TTC549 (cell line): ENCODE data around the gene GALNT8.

ENCODE experiments used
- FAIRE-seq: peaks from 2 replicates; lab custom pipeline; 2012; peaks lifted over from hg19 to GRCh38; lab: Jason Lieb, UNC

The GALNT8 gene

DNA sequence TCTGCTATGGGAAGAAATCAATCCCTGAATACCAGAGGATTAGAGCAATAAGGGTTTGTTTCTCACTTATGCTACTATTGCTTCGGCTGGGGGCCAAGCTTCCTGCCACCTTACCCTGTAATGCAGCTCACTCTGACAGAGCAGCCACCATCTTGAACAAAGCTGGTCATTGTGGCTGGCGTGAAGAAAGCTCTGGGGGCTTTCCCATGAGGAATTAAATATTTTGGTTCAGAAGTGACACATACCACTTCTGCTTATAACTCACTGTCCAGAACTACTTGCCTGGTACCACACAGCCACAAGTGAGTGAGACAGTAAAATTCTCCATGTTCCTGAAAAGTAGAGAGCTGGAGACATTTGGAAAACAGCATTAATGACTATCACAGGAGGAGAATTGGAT, 82.6 kb downstream of the GALNT8 start:
- FAIRE-seq, result no peak

DNA sequence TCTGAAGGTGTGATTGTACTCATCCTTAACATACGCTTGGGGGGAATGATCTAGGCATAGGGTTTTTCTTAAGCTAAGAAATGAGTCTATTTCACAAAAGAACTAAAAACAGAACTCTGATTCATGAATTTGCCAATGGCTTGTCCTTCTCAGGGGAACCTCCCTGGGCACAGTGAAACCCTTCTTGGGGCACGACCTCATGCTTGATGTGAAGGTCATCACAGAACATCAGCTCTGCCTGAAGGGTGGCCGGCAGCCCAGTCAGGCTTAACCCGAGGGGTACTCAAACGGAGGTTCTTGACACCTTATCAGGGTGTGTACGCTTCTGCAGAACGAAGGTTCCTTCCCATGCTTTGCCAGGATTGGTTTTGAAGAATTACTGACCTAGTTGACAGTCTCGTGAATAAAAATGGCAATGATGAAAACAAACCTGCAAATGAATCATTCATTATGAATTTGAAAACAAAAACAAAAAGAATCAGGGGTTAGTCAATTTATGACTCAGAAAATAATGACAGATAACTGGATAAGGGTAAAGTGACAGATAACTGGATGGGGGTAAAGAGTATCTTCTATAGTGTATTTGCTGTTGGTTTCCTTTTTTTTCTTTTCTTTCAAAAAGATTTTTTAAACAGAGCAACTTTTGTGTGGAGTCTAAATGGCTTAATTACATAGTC, 86.4 kb downstream of the GALNT8 start:
- FAIRE-seq, result no peak

DNA sequence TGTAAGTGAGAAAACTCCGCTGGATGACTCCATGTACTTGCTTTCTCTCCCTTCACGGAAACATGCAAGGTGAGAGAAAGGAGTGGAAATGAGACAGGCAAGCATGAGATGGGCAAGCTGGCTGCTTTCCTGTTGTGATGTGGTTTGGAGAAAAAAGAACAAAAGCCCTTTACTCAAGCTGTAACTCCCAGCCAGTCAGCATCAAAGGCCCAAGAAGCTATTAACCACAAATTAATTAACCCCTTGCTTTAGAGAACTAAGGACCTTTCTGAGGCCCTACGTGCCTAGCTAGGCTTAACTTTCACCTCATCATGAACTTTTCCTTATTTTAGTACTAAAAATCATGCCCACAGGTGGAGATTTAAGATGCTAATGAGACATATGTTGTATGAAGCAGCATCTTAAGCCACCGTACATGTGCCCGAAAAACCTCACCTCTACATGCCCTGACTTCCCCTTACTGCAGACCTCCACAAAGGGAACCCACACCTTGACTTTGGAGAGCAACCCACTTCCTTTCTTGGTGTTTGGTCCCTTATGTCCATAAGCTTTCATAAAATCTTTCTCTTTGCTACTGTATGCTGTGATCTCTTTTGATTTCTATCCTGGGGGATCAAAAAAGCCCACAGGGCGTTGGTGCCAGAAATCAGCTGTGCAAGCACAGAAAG, 87.0 kb downstream of the GALNT8 start:
- no peak for FAIRE-seq

DNA sequence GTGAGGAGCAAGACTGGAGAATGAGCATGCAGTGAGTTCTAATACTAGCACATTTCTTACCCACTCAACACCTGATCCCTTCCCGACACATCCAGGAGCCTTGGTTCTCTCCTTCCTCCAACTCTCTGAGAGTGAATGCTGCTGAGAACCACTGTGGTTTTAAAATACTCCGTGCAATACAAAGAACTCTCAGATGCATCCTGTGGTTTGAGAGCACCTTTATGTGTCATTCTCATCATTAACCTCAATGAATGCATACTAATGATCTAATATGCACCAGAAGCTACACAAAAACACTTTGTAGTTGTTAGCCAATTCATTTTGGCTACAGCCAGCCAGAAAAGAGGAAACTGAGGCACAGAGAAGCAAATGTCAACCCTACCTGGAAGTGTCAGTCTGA, 87.6 kb downstream of the GALNT8 start:
- no peak for FAIRE-seq

DNA sequence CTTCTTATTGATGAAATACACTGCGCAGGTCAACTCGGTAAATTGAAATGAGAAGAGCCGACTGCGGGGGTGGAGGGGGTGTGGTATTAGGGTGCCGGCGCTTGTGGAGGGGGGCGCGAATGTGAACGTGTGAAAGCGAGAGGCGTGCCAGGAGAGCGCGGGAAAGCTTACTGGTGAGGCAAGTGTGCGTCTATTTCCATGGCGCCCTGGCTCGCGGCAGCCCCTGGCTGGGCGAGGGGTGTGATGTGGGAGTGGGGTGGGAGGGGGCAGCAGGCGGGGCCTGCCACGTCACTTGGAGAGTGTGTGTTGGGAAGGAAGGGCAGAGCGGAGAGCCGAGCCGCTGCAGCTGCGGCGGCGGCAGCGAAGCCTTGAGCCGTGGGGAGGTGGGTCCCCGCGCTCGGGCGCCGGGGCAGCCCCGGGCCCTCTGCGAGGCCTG, 88.8 kb downstream of the GALNT8 start:
- no peak for FAIRE-seq

DNA sequence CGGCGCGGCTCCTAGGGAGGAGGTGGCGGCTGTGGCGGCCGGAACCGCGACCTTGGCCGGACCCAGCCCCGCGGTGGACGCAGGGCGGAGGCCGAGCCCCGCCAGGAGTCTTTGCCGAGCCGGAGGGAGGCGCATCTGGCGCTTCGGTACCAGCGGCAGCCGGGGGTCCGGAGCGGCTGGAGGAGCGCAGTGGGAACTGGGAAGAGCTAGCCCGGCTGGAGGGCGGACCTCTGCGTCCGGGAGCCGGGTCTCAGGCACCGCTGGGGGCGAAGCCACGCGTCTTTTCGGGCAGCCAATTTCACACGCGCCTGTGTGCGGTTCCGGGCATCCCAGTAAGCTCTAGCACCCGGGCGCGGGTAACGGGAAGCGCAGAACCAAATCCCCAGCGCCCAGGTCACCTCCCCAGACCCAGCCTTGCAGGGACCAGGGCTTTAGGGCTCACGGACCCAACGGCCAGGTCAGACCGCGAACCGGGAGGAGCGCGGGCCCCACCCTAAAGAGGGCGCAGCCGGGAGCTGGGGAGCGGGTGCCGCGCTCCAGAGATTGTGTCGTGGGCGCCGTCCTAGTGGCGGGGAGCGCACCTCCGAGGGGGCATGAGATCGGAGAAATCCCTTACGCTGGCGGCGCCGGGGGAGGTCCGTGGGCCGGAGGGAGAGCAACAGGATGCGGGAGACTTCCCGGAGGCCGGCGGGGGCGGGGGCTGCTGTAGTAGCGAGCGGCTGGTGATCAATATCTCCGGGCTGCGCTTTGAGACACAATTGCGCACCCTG, 89.4 kb downstream of the GALNT8 start:
- no peak for FAIRE-seq

DNA sequence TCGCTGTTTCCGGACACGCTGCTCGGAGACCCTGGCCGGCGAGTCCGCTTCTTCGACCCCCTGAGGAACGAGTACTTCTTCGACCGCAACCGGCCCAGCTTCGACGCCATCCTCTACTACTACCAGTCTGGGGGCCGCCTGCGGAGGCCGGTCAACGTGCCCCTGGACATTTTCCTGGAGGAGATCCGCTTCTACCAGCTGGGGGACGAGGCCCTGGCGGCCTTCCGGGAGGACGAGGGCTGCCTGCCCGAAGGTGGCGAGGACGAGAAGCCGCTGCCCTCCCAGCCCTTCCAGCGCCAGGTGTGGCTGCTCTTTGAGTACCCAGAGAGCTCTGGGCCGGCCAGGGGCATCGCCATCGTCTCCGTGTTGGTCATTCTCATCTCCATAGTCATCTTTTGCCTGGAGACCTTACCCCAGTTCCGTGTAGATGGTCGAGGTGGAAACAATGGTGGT, 90.0 kb downstream of the GALNT8 start:
- no peak for FAIRE-seq

DNA sequence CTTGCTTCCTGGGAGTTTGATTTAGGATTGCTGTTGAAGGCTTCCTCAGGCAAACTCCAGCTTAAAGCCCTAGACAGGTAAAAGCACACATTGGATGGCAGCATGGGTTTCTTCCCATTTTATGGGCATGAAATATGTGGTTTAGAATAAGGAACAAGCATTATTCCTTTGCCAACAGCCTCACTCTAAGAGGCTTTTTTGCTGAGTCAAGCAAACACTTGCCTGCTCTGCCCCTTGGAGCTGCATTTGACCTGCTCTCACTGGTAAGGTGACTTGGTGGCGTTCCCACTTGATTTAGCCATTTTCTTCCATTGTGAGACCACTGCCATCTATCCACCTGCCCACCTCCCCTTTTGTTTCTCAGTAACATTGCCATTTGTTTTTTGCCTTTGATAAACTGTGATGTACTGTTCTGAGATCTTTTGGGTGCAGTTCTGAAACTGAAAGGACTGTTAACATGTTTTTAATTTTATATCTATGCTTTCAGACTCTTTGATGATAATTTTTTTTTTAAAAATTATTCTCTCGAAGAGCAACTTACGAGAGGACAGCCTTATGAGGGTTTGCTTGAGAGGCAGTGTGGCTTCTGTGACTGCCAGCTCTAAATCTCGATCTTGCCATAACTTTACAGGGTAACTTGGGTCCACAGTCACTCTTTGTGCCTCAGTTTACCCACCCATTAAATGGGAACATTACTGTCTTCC, 92.6 kb downstream of the GALNT8 start:
- FAIRE-seq, result no peak

DNA sequence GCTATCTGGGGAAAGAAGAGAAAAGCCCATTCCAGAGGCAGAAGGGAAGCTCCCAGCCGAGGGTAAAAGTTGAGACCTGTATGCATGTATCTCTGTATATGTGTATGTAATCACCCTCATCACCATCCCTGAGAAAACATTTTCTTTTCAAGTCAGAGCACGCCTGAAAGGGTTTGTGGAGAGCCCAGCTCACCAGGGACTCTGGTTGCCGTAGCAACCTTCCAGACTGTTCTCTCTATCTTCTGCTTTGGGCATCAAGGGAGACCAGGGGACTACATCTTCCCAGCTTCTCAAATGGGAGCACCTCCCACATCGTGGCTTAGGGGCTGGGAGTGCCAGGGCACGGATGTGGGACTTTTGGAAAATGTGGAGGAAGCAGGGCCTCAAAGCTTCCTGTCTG, 93.5 kb downstream of the GALNT8 start:
- no peak for FAIRE-seq

DNA sequence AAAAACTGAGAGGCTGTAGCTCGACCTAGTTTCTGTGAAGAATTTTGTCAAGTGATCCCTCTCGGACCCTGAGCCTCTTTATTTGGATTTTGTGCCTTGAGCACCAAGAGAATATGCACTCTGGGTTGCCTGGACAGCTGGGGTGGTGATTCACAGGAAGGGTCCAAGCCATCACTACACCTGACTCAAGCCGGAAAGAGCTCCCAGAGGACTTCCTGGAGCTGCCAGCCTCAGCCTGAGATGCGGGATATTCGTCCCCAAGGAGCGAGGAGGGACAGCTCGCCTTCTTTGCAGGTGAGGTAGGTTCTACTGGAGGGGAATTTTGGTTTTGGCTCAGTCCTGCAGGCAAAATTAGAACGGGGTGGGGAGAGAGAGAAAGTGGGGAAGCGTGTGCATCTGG, 94.3 kb downstream of the GALNT8 start:
- FAIRE-seq, result no peak

DNA sequence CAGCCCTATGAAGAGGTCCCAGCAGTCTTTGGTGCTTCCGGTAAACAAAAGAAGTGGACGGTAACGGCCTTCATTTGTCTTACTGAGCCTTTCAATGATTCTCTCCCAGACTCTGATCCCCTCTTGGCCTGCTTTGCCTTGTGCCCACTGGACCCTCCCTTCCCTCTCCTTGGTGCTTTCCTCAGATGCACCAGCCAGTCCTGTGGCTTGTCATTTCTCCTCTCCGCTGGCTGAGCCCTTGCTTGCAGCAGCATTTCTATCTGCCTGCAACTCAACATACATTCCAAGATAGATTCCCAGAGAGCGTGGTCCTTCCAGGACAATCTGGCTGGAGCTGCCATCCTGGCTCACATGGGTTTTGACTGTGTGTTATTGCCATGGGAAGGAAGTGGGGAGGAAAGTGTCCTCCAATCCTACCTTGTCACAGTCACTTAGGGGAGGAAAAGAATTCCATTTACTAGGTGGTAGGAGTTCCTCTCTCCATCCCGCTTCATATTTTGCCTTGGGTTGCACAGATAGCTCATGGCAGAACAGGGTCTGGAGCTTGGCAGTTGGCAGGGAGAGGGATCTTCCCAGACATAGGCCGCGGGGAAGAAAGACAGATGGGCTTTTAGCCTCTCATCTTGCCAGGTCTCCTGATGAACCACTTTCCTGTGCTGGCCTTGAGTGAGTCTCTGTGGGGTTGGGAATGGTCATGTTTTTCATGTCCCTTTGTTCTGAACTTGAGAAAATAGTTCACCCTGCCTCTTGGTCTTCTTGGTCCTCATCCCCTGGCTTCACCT, 96.7 kb downstream of the GALNT8 start:
- no peak for FAIRE-seq

DNA sequence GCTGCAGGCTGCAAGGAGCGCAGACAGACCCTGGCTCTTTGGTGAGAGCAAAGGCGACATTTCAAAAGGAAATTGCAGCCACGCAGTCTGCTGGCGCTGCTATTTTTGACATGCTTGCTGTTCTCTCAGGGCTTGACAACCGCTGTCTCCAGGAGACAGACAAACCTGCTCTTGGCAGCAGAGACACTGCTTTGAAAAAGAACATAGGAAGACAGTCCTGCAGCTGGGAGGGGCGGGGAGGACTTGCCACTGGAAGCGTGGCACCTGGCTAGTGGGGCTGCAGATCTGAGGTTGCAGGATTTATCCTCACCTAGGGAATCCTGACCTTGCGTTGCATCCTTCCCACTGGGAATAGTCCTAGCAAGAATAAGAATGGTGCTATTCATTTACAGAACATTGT, 97.7 kb downstream of the GALNT8 start:
- no peak for FAIRE-seq

DNA sequence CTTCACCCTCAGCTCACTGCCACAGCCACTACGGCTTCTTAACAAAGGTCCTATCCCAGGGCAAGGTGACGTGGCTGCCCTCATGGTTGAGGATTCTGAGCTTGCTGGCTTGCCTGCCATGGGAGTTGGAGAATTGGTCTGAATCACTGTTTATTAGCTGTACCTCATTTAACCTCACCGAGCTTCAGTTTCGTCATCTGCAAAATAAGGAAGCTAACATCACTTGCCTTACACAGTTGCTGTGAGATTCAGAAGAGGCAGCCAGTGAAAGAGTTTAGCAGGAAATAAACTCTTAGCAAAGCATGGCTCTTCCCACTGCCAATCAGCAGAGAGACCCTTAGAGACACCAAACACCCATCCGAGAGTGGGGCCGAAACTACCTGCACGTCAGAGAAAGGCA, 99.5 kb downstream of the GALNT8 start:
- FAIRE-seq, result no peak

DNA sequence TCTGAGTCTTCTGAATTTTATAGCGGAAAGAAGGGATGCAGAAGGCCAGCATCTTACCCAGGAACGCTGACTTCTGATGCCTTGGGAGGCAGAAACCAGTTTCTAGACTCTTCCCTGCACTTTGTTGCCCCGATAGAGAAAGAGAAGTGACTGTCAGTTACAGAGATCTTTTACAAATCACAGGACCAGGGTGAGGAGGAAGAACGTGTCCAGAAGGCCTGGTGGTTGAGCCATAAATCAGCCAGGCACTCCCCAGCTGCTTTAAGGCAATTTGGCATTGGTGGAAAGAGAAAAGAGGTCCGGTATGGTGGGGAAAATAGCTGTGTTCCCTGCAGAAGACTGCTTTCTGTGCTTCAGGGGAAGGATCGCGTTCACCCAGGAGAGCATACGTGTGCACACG, 100.8 kb downstream of the GALNT8 start:
- FAIRE-seq, result no peak
